ENCODE measurements around the gene STX8.
"Not testable (repeated sequence)": the region's sequence is repeated elsewhere in the genome, so short reads cannot be mapped to it uniquely, and the experiment has no call there.

The STX8 gene

DNA sequence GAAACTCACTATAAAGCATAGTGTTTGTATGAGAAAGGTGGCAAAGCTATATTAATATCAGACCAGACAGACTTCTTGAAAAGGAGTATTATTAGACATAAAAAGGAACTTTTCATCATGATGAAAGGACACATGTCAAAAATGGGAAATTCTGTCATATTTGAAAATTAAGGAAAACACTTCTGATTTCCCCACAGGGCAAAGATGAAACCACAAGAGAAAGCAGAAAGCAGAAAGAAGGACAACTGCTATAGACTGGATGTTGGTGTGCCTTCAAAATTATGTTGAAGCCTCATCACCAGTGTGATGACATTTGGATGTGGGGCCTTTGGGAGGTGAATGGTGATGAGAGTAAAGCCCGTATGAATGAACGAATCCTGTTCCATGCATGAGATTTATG is 193.0 kb downstream of the STX8 start:
- no peak for DNase-seq

DNA sequence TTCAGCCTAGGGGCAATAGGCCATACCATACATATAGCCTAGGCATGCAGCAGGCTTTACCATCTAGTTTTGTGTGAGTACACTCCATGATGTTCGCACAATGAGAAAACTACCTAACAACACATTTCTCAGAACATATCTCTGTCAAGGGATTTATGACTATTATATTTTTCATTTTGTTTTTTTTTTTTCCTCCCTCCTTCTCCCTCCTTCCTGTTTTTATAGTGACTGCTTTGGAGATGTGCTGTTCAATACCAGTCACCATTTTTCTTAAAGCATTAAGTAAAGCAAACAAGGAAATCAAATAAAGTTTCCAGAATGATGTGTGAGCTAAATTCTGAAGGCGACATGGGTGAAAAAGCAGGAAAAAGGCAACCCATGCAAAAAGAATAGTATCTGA is 194.6 kb downstream of the STX8 start:
- DNase-seq = no peak

DNA sequence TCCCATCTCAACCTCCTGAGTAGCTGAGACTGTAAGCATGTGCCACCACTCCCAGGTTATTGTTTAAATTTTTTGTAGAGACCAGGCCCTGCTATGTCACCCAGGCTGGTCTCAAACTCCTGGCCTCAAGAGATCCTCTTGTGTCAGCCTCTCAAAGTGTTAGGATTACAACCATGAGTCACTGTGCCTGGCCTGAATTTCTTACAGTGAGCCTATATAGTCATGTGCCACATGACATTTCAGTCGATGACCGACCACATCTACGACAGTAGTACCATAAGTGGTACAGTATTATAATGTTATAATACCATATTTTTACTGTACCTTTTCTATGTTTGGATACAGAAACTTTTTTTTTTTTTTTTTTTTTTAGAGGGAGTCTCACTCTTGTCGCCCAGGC is 195.3 kb downstream of the STX8 start:
- DNase-seq = no peak

DNA sequence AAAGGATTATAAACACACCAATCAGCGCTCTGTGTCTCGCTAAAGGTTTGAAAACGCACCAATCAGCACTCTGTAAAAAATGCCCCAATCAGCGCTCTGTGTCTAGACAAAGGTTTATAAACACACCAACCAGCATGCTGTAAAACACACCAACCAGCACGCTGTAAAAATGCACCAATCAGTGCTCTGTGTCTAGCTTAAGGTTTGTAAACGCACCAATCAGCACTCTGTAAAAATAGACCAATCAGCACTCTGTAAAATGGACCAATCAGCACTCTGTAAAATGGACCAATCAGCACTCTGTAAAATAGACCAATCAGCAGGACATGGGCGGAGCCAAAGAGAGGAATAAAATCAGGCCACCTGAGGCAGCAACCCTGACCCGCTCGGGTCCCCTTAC is 199.4 kb downstream of the STX8 start:
- DNase-seq = not testable (repeated sequence)

DNA sequence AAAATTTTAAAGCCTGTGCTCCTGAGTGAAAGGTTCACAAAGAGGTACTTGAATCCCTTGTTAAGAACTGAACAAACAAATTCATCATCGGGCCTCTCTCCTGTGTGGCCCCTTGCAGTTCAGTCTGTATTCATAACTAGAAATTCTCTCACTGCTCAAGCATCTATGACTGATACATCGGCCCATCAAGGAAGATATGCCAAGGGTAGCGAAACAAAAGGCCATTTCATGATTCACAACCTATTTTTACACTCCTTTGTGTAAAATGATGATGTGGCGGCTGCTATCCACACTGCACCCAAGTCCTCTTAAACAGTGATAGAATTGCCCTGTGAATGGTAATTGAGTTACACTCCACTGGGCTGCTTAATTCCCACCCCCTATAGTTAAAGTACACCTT is 204.6 kb downstream of the STX8 start:
- no peak for DNase-seq

GRCh38 chr17:9370467-9370866 is 205.2 kb downstream of the STX8 start:
- no peak for DNase-seq

DNA sequence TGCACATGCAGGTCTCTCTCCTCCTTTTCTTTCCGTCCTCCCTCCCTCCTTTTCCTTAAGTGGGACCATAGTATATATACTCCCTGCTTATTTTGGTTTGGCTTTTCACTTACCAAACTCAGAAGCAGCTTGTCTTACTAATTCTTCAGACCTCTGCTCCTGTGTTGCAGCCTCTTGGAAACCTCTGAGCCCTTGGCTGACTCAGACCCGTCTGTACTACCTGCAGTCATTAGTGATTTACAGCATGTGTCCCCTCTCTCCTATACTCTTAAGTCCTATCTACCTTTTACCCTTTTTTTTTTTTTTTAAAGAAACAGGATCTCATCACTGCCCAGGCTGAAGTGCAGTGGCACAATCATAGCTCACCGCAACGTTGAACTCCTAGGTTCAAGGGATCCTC is 207.0 kb downstream of the STX8 start:
- DNase-seq = no peak

DNA sequence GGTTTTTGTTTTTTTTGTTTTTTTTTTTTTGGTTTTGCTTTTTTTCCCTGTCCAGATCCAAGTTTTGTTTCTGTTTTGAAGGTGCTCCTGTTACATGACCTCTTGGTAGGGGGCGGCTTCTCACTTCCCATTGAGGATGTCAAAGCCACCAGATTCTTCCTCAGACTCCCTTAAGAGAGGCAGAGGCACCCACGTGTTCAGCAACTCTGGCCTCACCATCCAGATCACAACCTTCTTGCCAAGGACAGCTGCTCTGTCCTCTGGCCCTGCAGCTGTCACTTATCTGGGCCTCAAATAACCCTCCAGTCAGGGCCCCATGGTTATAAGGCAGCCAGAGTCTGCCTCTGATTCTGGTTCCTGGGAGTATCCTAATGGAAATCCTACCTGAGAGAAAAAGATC is 208.5 kb downstream of the STX8 start:
- no peak for DNase-seq

DNA sequence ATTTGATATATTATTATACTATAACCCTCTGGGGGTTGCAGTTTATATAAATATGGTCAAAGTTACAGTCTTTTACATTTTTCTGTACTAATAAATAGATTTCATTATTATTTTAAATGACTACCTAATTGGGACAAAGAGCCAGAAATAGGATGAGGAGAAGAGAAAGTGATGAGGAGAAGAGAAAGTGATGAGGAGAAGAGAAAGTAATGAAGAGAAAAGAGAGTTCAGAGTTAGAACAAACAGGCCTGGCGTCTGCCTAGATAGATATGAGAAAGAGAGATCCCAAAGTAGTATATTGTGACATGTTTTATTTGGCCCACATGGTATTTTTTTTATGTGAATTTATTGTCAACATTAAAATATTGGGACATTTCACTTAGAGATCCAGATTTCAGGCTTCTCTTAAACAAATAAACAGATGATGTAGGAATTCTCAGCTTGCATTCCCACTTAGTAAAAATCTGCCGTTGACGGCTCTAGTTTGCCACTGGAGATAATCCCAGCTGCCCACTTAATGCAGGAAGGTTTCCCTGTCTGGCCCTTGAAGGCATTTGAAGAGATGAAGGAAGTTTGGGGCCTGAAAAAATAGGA is 210.7 kb downstream of the STX8 start:
- DNase-seq = no peak

GRCh38 chr17:9363440-9364350 is 211.9 kb downstream of the STX8 start:
- DNase-seq = peak in 1 of 2 experiments; percentile 20

DNA sequence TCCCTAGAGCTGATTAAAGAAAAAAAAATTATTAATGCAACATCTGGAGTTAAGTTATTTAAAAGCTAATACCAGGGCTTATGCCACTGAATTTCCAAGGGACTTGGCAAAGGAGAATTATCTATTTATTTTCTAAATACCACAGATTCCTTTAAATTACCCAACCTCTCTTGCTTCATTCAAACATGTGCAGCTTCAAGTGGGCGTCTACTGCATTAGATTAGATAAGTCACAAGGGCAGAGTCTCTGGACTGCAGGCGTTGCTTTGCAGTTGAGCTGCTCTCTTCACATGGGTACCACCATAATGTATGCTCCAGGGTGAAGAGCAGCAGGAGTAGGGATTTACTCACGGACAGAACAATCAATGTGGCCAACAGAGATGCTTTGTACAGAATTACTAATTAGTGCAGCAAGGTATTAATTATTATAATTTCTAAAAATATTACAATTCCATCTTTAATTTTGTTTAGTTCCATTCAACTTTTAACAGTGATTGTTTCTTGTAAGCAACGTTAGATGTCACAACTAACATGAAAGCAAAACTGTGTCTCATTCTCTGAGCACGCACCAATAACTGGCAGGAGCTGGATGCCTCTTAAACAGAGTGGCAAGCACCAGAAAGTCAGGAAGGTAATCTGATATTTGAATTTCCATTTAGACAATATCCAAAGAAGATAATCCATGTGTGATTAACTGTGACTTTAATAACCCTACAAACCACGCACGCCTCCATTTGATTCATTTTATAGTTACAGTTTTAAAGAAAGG is 214.2 kb downstream of the STX8 start:
- no peak for DNase-seq

GRCh38 chr17:9360677-9361081 is 214.9 kb downstream of the STX8 start:
- DNase-seq = no peak

DNA sequence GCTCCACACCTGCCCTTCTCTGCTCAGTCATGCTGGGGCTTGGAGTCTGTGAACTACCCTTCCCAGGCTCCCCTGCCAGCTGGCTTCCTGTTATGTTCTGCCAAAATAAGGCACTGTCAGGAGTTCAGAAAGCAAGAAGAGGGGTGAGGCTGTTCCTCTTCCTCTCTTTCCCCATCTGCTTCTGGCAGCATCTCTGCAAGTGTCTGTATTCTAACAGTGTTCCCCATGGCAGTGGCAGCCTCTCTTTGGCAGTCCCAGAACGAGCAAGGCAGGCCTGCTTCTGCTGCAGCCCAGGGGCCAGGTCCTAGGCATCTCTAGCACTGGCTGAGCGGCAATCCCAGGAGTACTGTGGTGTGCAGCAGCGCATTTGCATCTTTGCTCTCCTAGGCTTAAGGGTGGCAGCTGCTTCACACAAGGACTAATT is 219.1 kb downstream of the STX8 start:
- DNase-seq = no peak

DNA sequence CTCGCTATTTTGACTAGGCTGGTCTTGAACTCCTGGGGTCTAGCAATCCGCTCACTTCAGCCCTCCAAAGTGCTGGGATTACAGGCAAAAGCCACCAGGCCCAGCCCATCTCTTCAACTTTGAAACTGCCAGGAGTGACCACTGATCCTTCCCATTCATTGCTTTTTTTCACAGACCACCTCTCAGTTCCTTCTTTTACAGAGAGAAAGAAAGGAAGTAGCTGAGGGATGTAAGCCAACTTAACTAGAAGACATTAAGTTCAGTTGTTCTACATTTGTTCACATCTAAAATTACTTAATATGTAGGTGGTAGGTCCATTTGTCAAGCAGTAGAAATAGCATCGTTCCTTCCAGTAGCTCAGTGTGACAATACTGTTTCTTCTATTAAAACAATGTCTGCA is 219.8 kb downstream of the STX8 start:
- no peak for DNase-seq

- DNase-seq = not testable (repeated sequence)
Observed at GRCh38 chr17:9355231-9355630, 220.4 kb downstream of the STX8 start.

DNA sequence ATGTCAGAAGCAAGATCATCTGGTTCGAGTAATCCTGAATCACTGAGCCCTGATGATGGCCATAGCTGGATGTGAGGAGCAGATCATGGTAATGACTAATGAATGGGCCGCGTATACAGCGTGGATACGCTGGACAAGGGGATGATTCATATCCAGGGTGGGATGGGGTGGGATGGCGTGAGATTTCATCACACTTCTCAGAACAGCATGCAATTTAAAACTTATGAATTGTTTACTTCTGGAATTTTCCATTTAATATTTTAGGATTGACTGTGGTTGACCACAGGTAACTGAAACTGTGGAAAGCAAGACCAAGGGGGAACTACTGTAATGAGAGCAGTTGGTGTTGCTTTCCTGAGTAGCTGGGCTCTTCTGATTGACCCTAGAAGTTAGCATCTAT is 225.5 kb downstream of the STX8 start:
- DNase-seq = no peak

GRCh38 chr17:9346296-9346926 is 229.2 kb downstream of the STX8 start:
- DNase-seq = peak in 1 of 2 experiments; percentile 13

DNA sequence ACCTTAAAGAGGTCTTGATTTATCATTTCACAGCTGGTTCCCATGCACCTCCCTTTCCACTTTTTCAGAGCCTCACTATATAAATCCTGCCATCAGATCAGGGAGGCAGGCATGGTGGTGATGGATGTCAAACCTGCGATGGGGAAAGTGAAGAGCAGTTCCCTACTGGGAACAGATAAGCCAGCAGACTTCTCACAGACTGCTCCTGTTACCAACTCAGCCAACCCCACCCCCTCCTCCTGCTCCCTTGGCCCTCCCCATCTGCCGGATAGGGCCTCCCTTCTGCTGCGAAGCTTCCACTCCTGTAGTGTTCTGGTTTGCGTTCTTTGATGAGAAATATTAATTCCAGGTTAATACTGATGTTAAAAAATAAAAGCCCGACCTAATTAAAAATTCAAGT is 232.1 kb downstream of the STX8 start:
- no peak for DNase-seq

DNA sequence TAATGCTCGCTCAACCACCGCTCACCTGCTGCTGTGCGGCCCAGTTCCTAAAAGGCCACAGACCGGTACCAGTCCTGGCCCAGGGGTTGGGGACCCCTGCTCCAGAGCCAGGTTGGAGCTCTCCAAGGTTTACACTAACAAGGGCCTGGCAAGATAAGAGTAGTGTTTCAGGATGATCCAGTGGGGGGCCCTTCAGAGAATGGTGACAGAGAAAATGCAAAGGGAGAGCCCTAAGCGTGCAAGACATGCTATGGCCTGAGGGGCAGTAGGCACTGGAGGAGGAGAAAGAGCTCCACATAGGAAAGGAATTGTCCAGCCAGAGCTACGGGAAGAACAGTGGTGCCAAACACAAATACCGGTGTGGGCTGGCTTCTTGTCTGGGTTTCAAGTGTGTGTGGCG is 233.4 kb downstream of the STX8 start:
- DNase-seq = no peak

DNA sequence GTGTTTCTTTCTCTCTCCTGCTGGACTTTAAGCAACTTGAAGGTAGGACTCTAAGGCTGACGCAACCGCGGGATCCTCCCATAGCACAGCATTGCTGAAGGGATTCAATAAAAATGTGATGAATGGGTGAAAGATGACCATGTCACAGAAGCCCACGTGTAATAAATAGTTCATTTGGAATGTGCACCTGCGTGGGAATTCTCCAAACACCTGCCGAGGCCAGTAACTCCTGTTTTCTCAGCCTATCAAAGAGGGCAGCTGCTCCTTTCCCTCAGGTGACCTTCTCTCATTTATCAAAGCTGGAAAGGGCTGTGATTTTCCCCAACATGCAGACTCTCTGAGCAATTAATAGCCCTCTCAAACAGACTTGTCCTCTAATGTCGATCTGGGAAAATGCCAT is 235.7 kb downstream of the STX8 start:
- no peak for DNase-seq

- not testable (repeated sequence) for DNase-seq
Observed at GRCh38 chr17:9339482-9339881, 236.1 kb downstream of the STX8 start.

DNA sequence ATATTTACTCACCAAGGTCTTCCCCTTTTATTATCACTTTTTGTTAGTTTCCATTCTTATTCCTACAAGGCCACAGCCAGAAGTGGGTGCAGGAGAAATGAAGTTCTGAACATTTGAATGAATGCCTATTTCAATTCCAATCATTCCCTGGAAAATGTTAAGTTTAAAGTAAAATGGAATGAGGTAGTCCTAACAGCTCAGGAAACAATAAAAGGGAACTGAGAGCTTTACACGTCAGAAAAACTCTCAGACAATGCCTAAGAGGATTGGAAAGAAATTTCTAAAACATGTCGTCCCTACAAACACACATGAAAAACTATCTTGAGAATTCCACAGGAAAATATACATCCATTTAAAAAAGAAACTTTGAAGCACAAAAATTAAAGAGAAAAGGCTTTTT is 238.8 kb downstream of the STX8 start:
- no peak for DNase-seq
